Stomach (tissue), 4 donors: ENCODE measurements around the gene KPNA1.
"Not testable (repeated sequence)": the region's sequence is repeated elsewhere in the genome, so short reads cannot be mapped to it uniquely, and the experiment has no call there.

Source experiments
- CTCF ChIP-seq, 7 experiments: fragments of 450-650 bp in 4 of 7; fragments of 200-600 bp in 3 of 7; sonication (generic) in 3 of 7; IDR thresholded peaks; one replicate each; pipeline ENCODE4 v1.5.1; 2016 to 2019; ENCODE audit warnings: antibody characterized with exemption in 7 of 7, control low read depth in 2 of 7, mild to moderate bottlenecking in 1 of 7
- EP300 ChIP-seq: sonication (generic); formaldehyde crosslinking; IDR thresholded peaks from one replicate; pipeline ENCODE4 v1.6.1; 2017; ENCODE audit warnings: antibody characterized with exemption
- POLR2A ChIP-seq, 4 donors: fragments of 450-650 bp; IDR thresholded peaks; one replicate each; pipeline ENCODE4 v1.6.1; 2016; ENCODE audit warnings: antibody characterized with exemption in 4 of 4, control low read depth in 2 of 4, mild to moderate bottlenecking in 1 of 4, moderate library complexity in 1 of 4
- POLR2AphosphoS5 ChIP-seq, 3 donors: sonication (generic); formaldehyde crosslinking; IDR thresholded peaks; one replicate each; pipeline ENCODE4 v1.6.1; 2016; ENCODE audit warnings: antibody characterized with exemption in 3 of 3

- not testable (repeated sequence) for TF ChIP-seq POLR2A (IDR thresholded peaks at IDR 0.05); CTCF (IDR thresholded peaks at IDR 0.05); EP300; POLR2AphosphoS5 (IDR thresholded peaks at IDR 0.05)
Measured at GRCh38 chr3:122444491-122444887, 70.2 kb downstream of the KPNA1 start.
